ENCODE results near the gene OR1B1. TPM values are rescaled to one million over a fixed set of nuclear protein-coding genes. Genes with fewer than 3 reads are reported as not detected.

OR1B1 gene
- total RNA-seq, 1 experiment from 2014 or later = not detected

DNA sequence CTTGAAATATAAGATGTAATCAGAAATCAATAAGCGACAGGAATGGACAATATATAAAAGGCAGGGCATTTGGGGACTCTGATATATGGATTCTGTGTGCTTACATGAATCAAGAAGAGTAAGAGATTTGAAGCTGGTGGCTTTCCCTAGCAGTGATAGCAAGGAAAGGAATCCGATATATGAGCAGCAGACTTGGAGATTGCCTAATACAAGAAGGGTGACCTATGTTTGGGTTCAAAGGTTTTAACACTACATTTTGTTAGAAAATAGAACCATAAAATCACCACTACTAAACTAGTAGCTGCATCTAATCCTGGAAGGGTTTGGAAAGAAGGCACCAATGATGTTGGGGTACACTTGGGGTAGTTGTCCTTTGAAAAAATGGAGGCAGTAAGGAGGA lies 15.1 kb upstream of the OR1B1 start:
- H3K27ac ChIP-seq (ENCODE audit: low read length) = no peak overlapping the region
- TF ChIP-seq EZH2 (IDR thresholded peaks at IDR 0.05; ENCODE audit: low read length, unreplicated experiment) (no peak), EZH2phosphoT487 (IDR thresholded peaks at IDR 0.05; ENCODE audit: borderline replicate concordance, low read length) (no peak)
- TF ChIP-seq, protein P1, sequence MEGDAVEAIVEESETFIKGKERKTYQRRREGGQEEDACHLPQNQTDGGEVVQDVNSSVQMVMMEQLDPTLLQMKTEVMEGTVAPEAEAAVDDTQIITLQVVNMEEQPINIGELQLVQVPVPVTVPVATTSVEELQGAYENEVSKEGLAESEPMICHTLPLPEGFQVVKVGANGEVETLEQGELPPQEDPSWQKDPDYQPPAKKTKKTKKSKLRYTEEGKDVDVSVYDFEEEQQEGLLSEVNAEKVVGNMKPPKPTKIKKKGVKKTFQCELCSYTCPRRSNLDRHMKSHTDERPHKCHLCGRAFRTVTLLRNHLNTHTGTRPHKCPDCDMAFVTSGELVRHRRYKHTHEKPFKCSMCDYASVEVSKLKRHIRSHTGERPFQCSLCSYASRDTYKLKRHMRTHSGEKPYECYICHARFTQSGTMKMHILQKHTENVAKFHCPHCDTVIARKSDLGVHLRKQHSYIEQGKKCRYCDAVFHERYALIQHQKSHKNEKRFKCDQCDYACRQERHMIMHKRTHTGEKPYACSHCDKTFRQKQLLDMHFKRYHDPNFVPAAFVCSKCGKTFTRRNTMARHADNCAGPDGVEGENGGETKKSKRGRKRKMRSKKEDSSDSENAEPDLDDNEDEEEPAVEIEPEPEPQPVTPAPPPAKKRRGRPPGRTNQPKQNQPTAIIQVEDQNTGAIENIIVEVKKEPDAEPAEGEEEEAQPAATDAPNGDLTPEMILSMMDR (conservative IDR thresholded peaks at IDR 0.05; ENCODE audit: low read depth, low read length) = no peak
- H3F3A ChIP-seq (ENCODE audit: low read length, unreplicated experiment) = no peaks in the 10 kb centered on the region
- H3K36me3 ChIP-seq (ENCODE audit: low read depth, low read length) = no peaks in the 10 kb centered on the region
- ChIA-PET CTCF (no interaction called here), POLR2A (ENCODE audit: unreplicated experiment) (no interaction called here)
- DNase-seq = no peak
- H3K27me3 ChIP-seq (ENCODE audit: low read length) = 0 out of 2 replicates have a peak, but pooled peaks cover 13% of the 10 kb centered on the region
- H3K4me2 ChIP-seq (ENCODE audit: low read length) = no peak overlapping the region
- H2AFZ ChIP-seq (ENCODE audit: low read length) = no peak overlapping the region
- no TSS peak for BruUV-seq (replicated peaks)
- no peaks in the 10 kb centered on the region for H3K4me1 ChIP-seq (ENCODE audit: insufficient read depth, low read length)
- no peaks in the 10 kb centered on the region for H4K20me1 ChIP-seq (ENCODE audit: low read length)
- no peak overlapping the region for H3K4me3 ChIP-seq (ENCODE audit: low read length)
- no peaks in the 10 kb centered on the region for H3K9me2 ChIP-seq (replicated peaks; ENCODE audit: low read length)
- intact Hi-C loops (cut with micrococcal nuclease) = no loop called here
- H3K9me3 ChIP-seq (ENCODE audit: low read length) = 0 out of 2 replicates have a peak, but pooled peaks cover 4% of the 10 kb centered on the region
- H3K79me2 ChIP-seq (ENCODE audit: low read length) = no peaks in the 10 kb centered on the region
- no peak overlapping the region for H3K9ac ChIP-seq (ENCODE audit: low read length)
- no peak for ATAC-seq

DNA sequence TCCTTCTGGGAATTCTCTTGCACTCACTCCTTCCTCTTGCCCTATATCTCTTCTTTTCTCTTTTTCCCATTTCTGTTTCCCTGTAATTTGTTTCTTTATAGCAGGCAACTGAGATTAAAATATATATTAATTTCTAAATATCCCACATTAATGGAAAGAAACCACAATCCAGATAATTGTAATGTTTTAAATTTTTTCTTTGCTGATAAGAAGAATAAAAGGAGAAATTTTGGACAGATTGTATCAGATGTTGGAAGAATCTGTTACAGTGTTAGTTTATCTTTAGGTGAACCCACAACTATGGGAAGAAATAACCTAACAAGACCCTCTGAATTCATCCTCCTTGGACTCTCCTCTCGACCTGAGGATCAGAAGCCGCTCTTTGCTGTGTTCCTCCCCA lies 4.0 kb upstream of the OR1B1 start, which contains the start of gene OR1L1:
TSS of gene OR1L1 (plus strand) at position 301 of the 400 bp plus-strand sequence. CDS start at position 301, 0 bp downstream.
- H3K9me3 ChIP-seq (ENCODE audit: low read length) = no peaks in the 10 kb centered on the region
- intact Hi-C loops (cut with micrococcal nuclease) = no loop called here
- H3K36me3 ChIP-seq (ENCODE audit: low read depth, low read length) = no peaks in the 10 kb centered on the region
- DNase-seq (no peak), ATAC-seq (no peak)
- TF ChIP-seq EZH2 (IDR thresholded peaks at IDR 0.05; ENCODE audit: low read length, unreplicated experiment) = no peak
- TF ChIP-seq EZH2phosphoT487 (IDR thresholded peaks at IDR 0.05; ENCODE audit: borderline replicate concordance, low read length) = no peak
- TF ChIP-seq, protein P1 (conservative IDR thresholded peaks at IDR 0.05; ENCODE audit: low read depth, low read length) = no peak
- H4K20me1 ChIP-seq (ENCODE audit: low read length) = no peaks in the 10 kb centered on the region
- no peak within 1 kb of the TSS for H3K4me2 ChIP-seq (ENCODE audit: low read length)
- POLR2A ChIA-PET (ENCODE audit: unreplicated experiment) = no interaction called here
- no peak within 1 kb of the TSS for H3K4me3 ChIP-seq (ENCODE audit: low read length)
- no peak within 1 kb of the TSS for H3K9ac ChIP-seq (ENCODE audit: low read length)
- no peaks in the 10 kb centered on the region for H3K9me2 ChIP-seq (replicated peaks; ENCODE audit: low read length)
- H3F3A ChIP-seq (ENCODE audit: low read length, unreplicated experiment) = no peaks in the 10 kb centered on the region
- CTCF ChIA-PET = no interaction called here
- H2AFZ ChIP-seq (ENCODE audit: low read length) = no peak within 1 kb of the TSS
- no peak within 1 kb of the TSS for H3K27ac ChIP-seq (ENCODE audit: low read length)
- BruUV-seq (replicated peaks) = no TSS peak
- H3K27me3 ChIP-seq (ENCODE audit: low read length) = peaks cover 6% of the 10 kb centered on the region; the same call in 1 of the 2 replicates
- H3K4me1 ChIP-seq (ENCODE audit: insufficient read depth, low read length) = no peaks in the 10 kb centered on the region
- H3K79me2 ChIP-seq (ENCODE audit: low read length) = no peaks in the 10 kb centered on the region

DNA sequence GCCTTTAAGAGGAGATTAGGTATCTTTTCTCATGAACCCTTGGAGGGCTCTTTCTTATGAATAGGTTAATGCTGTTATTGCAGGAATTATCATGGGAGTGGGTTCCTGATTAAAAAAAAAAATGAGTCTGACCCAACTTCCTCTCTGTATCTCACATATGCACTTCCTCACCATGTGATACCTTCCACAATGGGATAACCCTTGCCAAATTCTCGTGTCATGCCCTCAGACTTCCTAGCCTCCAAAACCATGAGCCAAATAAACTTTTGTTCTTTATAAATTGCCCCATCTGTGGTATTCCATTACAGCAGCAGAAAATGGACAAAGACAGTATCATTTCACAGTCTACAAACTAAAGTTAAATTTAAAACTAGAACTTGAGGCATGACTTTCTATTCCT lies 1.0 kb downstream of the OR1B1 start:
- DNase-seq (no peak), ATAC-seq (no peak)
- H3K9me3 ChIP-seq (ENCODE audit: low read length) = no peaks in the 10 kb centered on the region
- TF ChIP-seq EZH2phosphoT487 (IDR thresholded peaks at IDR 0.05; ENCODE audit: borderline replicate concordance, low read length) (no peak), EZH2 (IDR thresholded peaks at IDR 0.05; ENCODE audit: low read length, unreplicated experiment) (no peak)
- TF ChIP-seq, protein P1 (conservative IDR thresholded peaks at IDR 0.05; ENCODE audit: low read depth, low read length) = no peak
- H3K4me1 ChIP-seq (ENCODE audit: insufficient read depth, low read length) = no peaks in the 10 kb centered on the region
- no peak overlapping the region for H3K4me2 ChIP-seq (ENCODE audit: low read length)
- POLR2A ChIA-PET (ENCODE audit: unreplicated experiment) = no interaction called here
- BruUV-seq (replicated peaks) = no TSS peak
- intact Hi-C loops (cut with micrococcal nuclease) = no loop called here
- no peaks in the 10 kb centered on the region for H3K27me3 ChIP-seq (ENCODE audit: low read length)
- CTCF ChIA-PET = no interaction called here
- H3K27ac ChIP-seq (ENCODE audit: low read length) = no peak overlapping the region
- H3K4me3 ChIP-seq (ENCODE audit: low read length) = no peak overlapping the region
- no peaks in the 10 kb centered on the region for H3K36me3 ChIP-seq (ENCODE audit: low read depth, low read length)
- no peaks in the 10 kb centered on the region for H3K79me2 ChIP-seq (ENCODE audit: low read length)
- H3F3A ChIP-seq (ENCODE audit: low read length, unreplicated experiment) = no peaks in the 10 kb centered on the region
- no peak overlapping the region for H2AFZ ChIP-seq (ENCODE audit: low read length)
- no peaks in the 10 kb centered on the region for H4K20me1 ChIP-seq (ENCODE audit: low read length)
- H3K9ac ChIP-seq (ENCODE audit: low read length) = no peak overlapping the region
- H3K9me2 ChIP-seq (replicated peaks; ENCODE audit: low read length) = no peaks in the 10 kb centered on the region
